ENCODE measurements around the gene BLTP2. TPM values are rescaled to one million over a fixed set of nuclear protein-coding genes. Genes with fewer than 3 reads are reported as not detected.

Gene BLTP2
- total RNA-seq, 4 donors from 2014 or later: 117 to 120 (median 118) TPM

DNA sequence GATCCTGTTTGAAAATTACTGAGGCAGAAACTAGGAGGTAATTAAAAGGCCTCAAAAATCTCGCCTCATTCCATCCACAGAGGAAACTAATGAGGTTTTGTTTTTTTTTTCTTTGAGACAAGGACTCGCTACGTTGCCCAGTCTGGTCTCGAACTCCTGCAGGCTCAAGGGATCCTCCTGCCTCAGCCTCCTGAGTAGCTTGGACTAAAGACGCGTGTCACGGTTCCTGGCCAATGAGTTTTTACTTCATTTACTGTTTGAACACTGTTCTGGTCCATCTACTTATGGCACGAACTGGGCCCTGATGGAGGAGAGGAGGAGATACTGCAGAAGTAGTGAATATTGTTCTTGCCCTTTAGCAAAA, 600 bp upstream of the BLTP2 start:
- Histone ChIP-seq H3K4me3 (peak overlapping the region; percentile 61 to 97 (median 96)), H3K9me3 (no peaks in the 10 kb centered on the region), H3K27me3 (no peaks in the 10 kb centered on the region), H3K27ac (peak overlapping the region; percentile 93 to 98 (median 95)), H3K36me3 (peaks cover 0 to 25% (median 11%) of the 10 kb centered on the region in 4 donors), H3K4me1 (peaks cover 19 to 41% (median 34%) of the 10 kb centered on the region in 4 donors)
- intact Hi-C loops (cut with DNase I; ENCODE audit: low total_unique reads) (no loop called here), in situ Hi-C loops (cut with MboI; ENCODE audit: low pct_ligation_motif_present in 1 of 4, low pct_unique_long_range_greater_than_20kb in 1 of 4, low sequenced_read_pairs in 3 of 4) (no loop called here)
- no peak for TF ChIP-seq EP300 (IDR thresholded peaks at IDR 0.05; ENCODE audit: low read depth)
- WGBS, 2 donors (ENCODE audit: low coverage in 1 of 2): 9 to 18% methylated on average over 7 to 8 of the region's 8 CpGs
- DNase-seq: peak; percentile 22

- in situ Hi-C loops (cut with MboI; ENCODE audit: low pct_ligation_motif_present in 1 of 4, low pct_unique_long_range_greater_than_20kb in 1 of 4, low sequenced_read_pairs in 3 of 4): no loop called here
Observed at GRCh38 chr17:28643983-28644786, 773 bp downstream of the BLTP2 start.

DNA sequence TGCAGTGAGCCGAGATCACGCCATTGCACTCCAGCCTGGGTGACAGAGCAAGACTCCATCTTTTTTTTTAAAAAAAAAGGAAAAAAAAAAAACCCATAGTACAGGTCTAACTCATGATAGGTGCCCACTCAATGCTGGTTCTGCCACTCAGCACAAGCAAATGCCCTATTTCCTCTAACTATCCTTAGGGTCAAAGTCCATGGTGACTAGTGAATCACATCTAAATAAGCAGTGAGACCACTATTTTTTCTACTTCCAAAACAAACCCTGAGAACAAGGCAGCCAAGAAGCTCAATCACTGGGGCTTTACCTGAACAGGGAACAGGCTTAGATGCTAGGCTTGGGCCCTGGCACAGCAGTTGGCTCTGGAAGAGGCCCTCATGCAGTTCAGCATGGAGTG, 3.4 kb downstream of the BLTP2 start:
- TF ChIP-seq POLR2A (IDR thresholded peaks at IDR 0.05) (no peak), POLR2AphosphoS5 (IDR thresholded peaks at IDR 0.05) (no peak)
- TF ChIP-seq, protein P1, sequence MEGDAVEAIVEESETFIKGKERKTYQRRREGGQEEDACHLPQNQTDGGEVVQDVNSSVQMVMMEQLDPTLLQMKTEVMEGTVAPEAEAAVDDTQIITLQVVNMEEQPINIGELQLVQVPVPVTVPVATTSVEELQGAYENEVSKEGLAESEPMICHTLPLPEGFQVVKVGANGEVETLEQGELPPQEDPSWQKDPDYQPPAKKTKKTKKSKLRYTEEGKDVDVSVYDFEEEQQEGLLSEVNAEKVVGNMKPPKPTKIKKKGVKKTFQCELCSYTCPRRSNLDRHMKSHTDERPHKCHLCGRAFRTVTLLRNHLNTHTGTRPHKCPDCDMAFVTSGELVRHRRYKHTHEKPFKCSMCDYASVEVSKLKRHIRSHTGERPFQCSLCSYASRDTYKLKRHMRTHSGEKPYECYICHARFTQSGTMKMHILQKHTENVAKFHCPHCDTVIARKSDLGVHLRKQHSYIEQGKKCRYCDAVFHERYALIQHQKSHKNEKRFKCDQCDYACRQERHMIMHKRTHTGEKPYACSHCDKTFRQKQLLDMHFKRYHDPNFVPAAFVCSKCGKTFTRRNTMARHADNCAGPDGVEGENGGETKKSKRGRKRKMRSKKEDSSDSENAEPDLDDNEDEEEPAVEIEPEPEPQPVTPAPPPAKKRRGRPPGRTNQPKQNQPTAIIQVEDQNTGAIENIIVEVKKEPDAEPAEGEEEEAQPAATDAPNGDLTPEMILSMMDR (IDR thresholded peaks at IDR 0.05): no peak
- in situ Hi-C loops (cut with MboI; ENCODE audit: low pct_ligation_motif_present in 1 of 4, low pct_unique_long_range_greater_than_20kb in 1 of 4, low sequenced_read_pairs in 3 of 4): no loop called here
- Histone ChIP-seq H3K4me3 (no peak overlapping the region), H3K36me3 (peaks cover 0 to 55% (median 27%) of the 10 kb centered on the region in 4 donors), H3K27me3 (no peaks in the 10 kb centered on the region), H3K27ac (no peak overlapping the region), H3K4me1 (peaks cover 19 to 34% (median 26%) of the 10 kb centered on the region in 4 donors), H3K9me3 (no peaks in the 10 kb centered on the region)
- 93 to 95% methylated on average over 2 of the region's 2 CpGs for WGBS, 2 donors (ENCODE audit: low coverage in 1 of 2)
- DNase-seq: no peak
- intact Hi-C loops (cut with DNase I; ENCODE audit: low total_unique reads): no loop called here

More at GRCh38 chr17:28643983-28644786, 773 bp downstream of the BLTP2 start:
- Histone ChIP-seq H3K36me3 (peaks cover 0 to 39% (median 17%) of the 10 kb centered on the region in 4 donors), H3K4me3 (peak overlapping the region; percentile 83 to 97 (median 96)), H3K4me1 (peaks cover 19 to 41% (median 34%) of the 10 kb centered on the region in 4 donors), H3K9me3 (no peaks in the 10 kb centered on the region), H3K27me3 (no peaks in the 10 kb centered on the region), H3K27ac (peak overlapping the region; percentile 93 to 98 (median 95))
- no peak for TF ChIP-seq EP300 (IDR thresholded peaks at IDR 0.05; ENCODE audit: low read depth)
- peak in 1 of 3 donors; percentile 21 for TF ChIP-seq POLR2AphosphoS5 (IDR thresholded peaks at IDR 0.05)
- no peak for TF ChIP-seq POLR2A (IDR thresholded peaks at IDR 0.05)
- TF ChIP-seq, protein P1 (IDR thresholded peaks at IDR 0.05): peak; percentile 51 to 73 (median 60)
- DNase-seq: peak; percentile 59
- WGBS, 2 donors (ENCODE audit: low coverage in 1 of 2): 0 to 1% methylated on average over 4 to 18 of the region's 18 CpGs
- intact Hi-C loops (cut with DNase I; ENCODE audit: low total_unique reads): no loop called here

GRCh38 chr17:28635506-28635905, 9.5 kb downstream of the BLTP2 start:
- Histone ChIP-seq H3K27ac (no peak overlapping the region), H3K4me1 (no peaks in the 10 kb centered on the region), H3K9me3 (no peaks in the 10 kb centered on the region), H3K4me3 (no peak overlapping the region), H3K27me3 (no peaks in the 10 kb centered on the region), H3K36me3 (peaks cover 0 to 95% (median 47%) of the 10 kb centered on the region in 4 donors)
- intact Hi-C loops (cut with DNase I; ENCODE audit: low total_unique reads): no loop called here
- DNase-seq: no peak
- no peak for TF ChIP-seq POLR2AphosphoS5 (IDR thresholded peaks at IDR 0.05)
- TF ChIP-seq EP300 (IDR thresholded peaks at IDR 0.05; ENCODE audit: low read depth): no peak
- TF ChIP-seq POLR2A (IDR thresholded peaks at IDR 0.05): no peak
- TF ChIP-seq, protein P1 (IDR thresholded peaks at IDR 0.05): no peak
- WGBS, 2 donors (ENCODE audit: low coverage in 1 of 2): 100% methylated on average over 1 of the region's 1 CpG
- in situ Hi-C loops (cut with MboI; ENCODE audit: low pct_ligation_motif_present in 1 of 4, low pct_unique_long_range_greater_than_20kb in 1 of 4, low sequenced_read_pairs in 3 of 4): no loop called here

All from transverse colon (tissue), 4 donors.